ENCODE results near the gene PEX3. TPM values are rescaled to one million over a fixed set of nuclear protein-coding genes. Genes with fewer than 3 reads are reported as not detected.

The PEX3 gene
- total RNA-seq, 1 donor: 19.2 TPM

DNA sequence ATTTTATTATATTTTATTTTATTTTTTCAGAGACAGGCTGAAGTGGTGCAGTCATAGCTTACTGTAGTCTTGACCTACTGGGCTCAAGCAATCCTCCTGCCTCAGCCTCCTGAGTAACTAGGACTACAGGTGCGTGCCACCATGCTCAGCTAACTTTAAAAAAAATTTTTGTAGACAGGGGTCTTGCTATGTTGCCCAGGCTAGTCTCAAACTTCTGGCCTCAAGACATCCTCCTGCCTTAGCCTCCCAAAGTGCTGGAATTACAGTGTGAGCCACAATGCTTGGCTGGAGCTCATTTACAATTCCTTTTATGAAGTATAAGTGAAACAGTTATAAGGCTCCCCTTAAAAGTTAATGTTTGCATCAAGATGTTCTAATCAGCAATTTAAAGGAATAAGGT, 46.4 kb downstream of the PEX3 start:
- Histone ChIP-seq H3K36me3 (ENCODE audit: insufficient read depth, low read length) (peaks cover 23% of the 10 kb centered on the region), H3K4me1 (ENCODE audit: insufficient read depth, low read length) (no peaks in the 10 kb centered on the region), H2AFZ (ENCODE audit: low read length) (no peak overlapping the region), H3K4me2 (ENCODE audit: insufficient read depth, low read length) (no peak overlapping the region), H3K79me2 (ENCODE audit: insufficient read depth, low read length) (no peaks in the 10 kb centered on the region), H3K4me3 (ENCODE audit: insufficient read depth, low read length) (no peak overlapping the region), H3K9me3 (ENCODE audit: low read depth, low read length) (no peaks in the 10 kb centered on the region), H3K27ac (ENCODE audit: low read depth, low read length) (no peak overlapping the region), H3K27me3 (ENCODE audit: insufficient read depth, low read length) (no peaks in the 10 kb centered on the region), H4K20me1 (ENCODE audit: insufficient read depth, low read length) (no peaks in the 10 kb centered on the region)
- TF ChIP-seq, protein P1, sequence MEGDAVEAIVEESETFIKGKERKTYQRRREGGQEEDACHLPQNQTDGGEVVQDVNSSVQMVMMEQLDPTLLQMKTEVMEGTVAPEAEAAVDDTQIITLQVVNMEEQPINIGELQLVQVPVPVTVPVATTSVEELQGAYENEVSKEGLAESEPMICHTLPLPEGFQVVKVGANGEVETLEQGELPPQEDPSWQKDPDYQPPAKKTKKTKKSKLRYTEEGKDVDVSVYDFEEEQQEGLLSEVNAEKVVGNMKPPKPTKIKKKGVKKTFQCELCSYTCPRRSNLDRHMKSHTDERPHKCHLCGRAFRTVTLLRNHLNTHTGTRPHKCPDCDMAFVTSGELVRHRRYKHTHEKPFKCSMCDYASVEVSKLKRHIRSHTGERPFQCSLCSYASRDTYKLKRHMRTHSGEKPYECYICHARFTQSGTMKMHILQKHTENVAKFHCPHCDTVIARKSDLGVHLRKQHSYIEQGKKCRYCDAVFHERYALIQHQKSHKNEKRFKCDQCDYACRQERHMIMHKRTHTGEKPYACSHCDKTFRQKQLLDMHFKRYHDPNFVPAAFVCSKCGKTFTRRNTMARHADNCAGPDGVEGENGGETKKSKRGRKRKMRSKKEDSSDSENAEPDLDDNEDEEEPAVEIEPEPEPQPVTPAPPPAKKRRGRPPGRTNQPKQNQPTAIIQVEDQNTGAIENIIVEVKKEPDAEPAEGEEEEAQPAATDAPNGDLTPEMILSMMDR (IDR thresholded peaks at IDR 0.05; ENCODE audit: extremely low read depth, low read depth, low read length): no peak
- DNase-seq (ENCODE audit: insufficient read length, low spot score, missing footprints): no peak

- no peaks in the 10 kb centered on the region for H3K4me1 ChIP-seq (ENCODE audit: insufficient read depth, low read length)
- no peaks in the 10 kb centered on the region for H3K27me3 ChIP-seq (ENCODE audit: insufficient read depth, low read length)
- no peaks in the 10 kb centered on the region for H4K20me1 ChIP-seq (ENCODE audit: insufficient read depth, low read length)
- no peak overlapping the region for H3K4me3 ChIP-seq (ENCODE audit: insufficient read depth, low read length)
- TF ChIP-seq, protein P1 (IDR thresholded peaks at IDR 0.05; ENCODE audit: extremely low read depth, low read depth, low read length): no peak
- no peak overlapping the region for H2AFZ ChIP-seq (ENCODE audit: low read length)
- no peak for DNase-seq (ENCODE audit: insufficient read length, low spot score, missing footprints)
- no peaks in the 10 kb centered on the region for H3K9me3 ChIP-seq (ENCODE audit: low read depth, low read length)
- H3K79me2 ChIP-seq (ENCODE audit: insufficient read depth, low read length): no peaks in the 10 kb centered on the region
- no peak overlapping the region for H3K4me2 ChIP-seq (ENCODE audit: insufficient read depth, low read length)
- H3K27ac ChIP-seq (ENCODE audit: low read depth, low read length): no peak overlapping the region
- peaks cover 23% of the 10 kb centered on the region for H3K36me3 ChIP-seq (ENCODE audit: insufficient read depth, low read length)
These were observed 47.8 kb downstream of the PEX3 start for GRCh38 chr6:143498428-143498827.

DNA sequence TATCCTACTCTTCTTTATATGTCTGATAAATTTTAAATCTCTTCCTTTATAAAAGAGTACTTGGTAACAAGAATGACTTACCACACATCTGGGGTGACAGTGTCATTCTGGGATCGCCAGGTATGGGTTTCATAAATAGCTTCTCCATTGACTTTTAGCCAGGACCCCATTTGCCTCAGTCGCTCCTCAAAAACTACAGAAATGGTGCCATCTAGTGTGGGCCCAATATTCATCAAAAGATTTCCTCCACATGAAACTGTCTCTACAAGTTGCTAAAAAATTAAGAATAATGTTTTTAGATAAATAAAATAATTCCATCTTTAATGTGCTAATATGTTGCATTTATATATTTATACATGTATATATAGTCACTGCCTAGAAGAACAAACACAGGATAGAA, 51.2 kb downstream of the PEX3 start:
- Histone ChIP-seq H3K4me3 (ENCODE audit: insufficient read depth, low read length) (no peak overlapping the region), H3K4me2 (ENCODE audit: insufficient read depth, low read length) (no peak overlapping the region), H2AFZ (ENCODE audit: low read length) (no peak overlapping the region), H4K20me1 (ENCODE audit: insufficient read depth, low read length) (no peaks in the 10 kb centered on the region), H3K27ac (ENCODE audit: low read depth, low read length) (no peak overlapping the region), H3K4me1 (ENCODE audit: insufficient read depth, low read length) (no peaks in the 10 kb centered on the region), H3K79me2 (ENCODE audit: insufficient read depth, low read length) (peaks cover 11% of the 10 kb centered on the region), H3K36me3 (ENCODE audit: insufficient read depth, low read length) (peaks cover 20% of the 10 kb centered on the region), H3K9me3 (ENCODE audit: low read depth, low read length) (no peaks in the 10 kb centered on the region), H3K27me3 (ENCODE audit: insufficient read depth, low read length) (no peaks in the 10 kb centered on the region)
- DNase-seq (ENCODE audit: insufficient read length, low spot score, missing footprints): no peak
- TF ChIP-seq, protein P1 (IDR thresholded peaks at IDR 0.05; ENCODE audit: extremely low read depth, low read depth, low read length): no peak

- DNase-seq (ENCODE audit: insufficient read length, low spot score, missing footprints): no peak
These were observed 53.8 kb downstream of the PEX3 start for GRCh38 chr6:143504369-143504768.

More at GRCh38 chr6:143504369-143504768, 53.8 kb downstream of the PEX3 start:
- no peaks in the 10 kb centered on the region for H3K9me3 ChIP-seq (ENCODE audit: low read depth, low read length)
- no peak overlapping the region for H3K4me2 ChIP-seq (ENCODE audit: insufficient read depth, low read length)
- TF ChIP-seq, protein P1 (IDR thresholded peaks at IDR 0.05; ENCODE audit: extremely low read depth, low read depth, low read length): no peak
- H3K4me1 ChIP-seq (ENCODE audit: insufficient read depth, low read length): no peaks in the 10 kb centered on the region
- peaks cover 19% of the 10 kb centered on the region for H3K36me3 ChIP-seq (ENCODE audit: insufficient read depth, low read length)
- H3K27me3 ChIP-seq (ENCODE audit: insufficient read depth, low read length): no peaks in the 10 kb centered on the region
- no peak overlapping the region for H3K4me3 ChIP-seq (ENCODE audit: insufficient read depth, low read length)
- H2AFZ ChIP-seq (ENCODE audit: low read length): no peak overlapping the region
- peaks cover 35% of the 10 kb centered on the region for H3K79me2 ChIP-seq (ENCODE audit: insufficient read depth, low read length)
- no peaks in the 10 kb centered on the region for H4K20me1 ChIP-seq (ENCODE audit: insufficient read depth, low read length)
- H3K27ac ChIP-seq (ENCODE audit: low read depth, low read length): no peak overlapping the region

Measured in osteoblast (primary cell).